Nephron (organoid): ENCODE measurements around the gene MTIF2.

Source experiments
- H3K27ac Mint-ChIP-seq, 3 experiments: 2 replicates each; pipeline ENCODE4 v1.8.0; 2020; ENCODE audit warnings: mixed read lengths in 3 of 3, mild to moderate bottlenecking in 2 of 3, moderate library complexity in 1 of 3
- H3K27me3 Mint-ChIP-seq: 2 replicates; pipeline ENCODE4 v1.8.0; 2021; ENCODE audit warnings: low read depth, mild to moderate bottlenecking, moderate library complexity, mixed read lengths
- H3K36me3 Mint-ChIP-seq: 2 replicates; pipeline ENCODE4 v1.8.0; 2020; ENCODE audit warnings: low read depth, mixed read lengths
- H3K4me1 Mint-ChIP-seq: 2 replicates; pipeline ENCODE4 v1.8.0; 2020; ENCODE audit warnings: mixed read lengths
- H3K4me3 Mint-ChIP-seq, 3 experiments: 2 replicates each; pipeline ENCODE4 v1.8.0; 2020; ENCODE audit warnings: mild to moderate bottlenecking in 3 of 3, mixed read lengths in 3 of 3, moderate library complexity in 2 of 3
- H3K9me3 Mint-ChIP-seq: 2 replicates; pipeline ENCODE4 v1.8.0; 2020; ENCODE audit warnings: mixed read lengths
- CTCF ChIP-seq, 3 experiments: fragments of 200-600 bp; sonication (generic); IDR thresholded peaks; one replicate each; pipeline ENCODE4 v1.5.0; 2021; ENCODE audit warnings: antibody characterized with exemption in 3 of 3; ENCODE audit not compliant: unreplicated experiment in 3 of 3

The MTIF2 gene

GRCh38 chr2:55268907-55269644 lies at the start of gene MTIF2:
TSS of gene MTIF2 (minus strand) at chr2:55269231. CDS start at chr2:55263858, 5,373 bp downstream.
- Mint-ChIP-seq H3K36me3 (peaks cover 5% of the 10 kb centered on the region), H3K27ac (peak within 1 kb of the TSS; percentile 90 to 98 (median 97)), H3K4me3 (peak within 1 kb of the TSS; percentile 92 to 97 (median 97)), H3K9me3 (no peaks in the 10 kb centered on the region), H3K27me3 (no peaks in the 10 kb centered on the region), H3K4me1 (peaks cover 5% of the 10 kb centered on the region)
- no peak for TF ChIP-seq CTCF (IDR thresholded peaks at IDR 0.05; ENCODE audit: unreplicated experiment in 3 of 3)

- no peak overlapping the region for H3K4me3 Mint-ChIP-seq
- peaks cover 61% of the 10 kb centered on the region for H3K36me3 Mint-ChIP-seq
- no peaks in the 10 kb centered on the region for H3K4me1 Mint-ChIP-seq
- no peaks in the 10 kb centered on the region for H3K27me3 Mint-ChIP-seq
- no peak for TF ChIP-seq CTCF (IDR thresholded peaks at IDR 0.05; ENCODE audit: unreplicated experiment in 3 of 3)
- H3K27ac Mint-ChIP-seq: no peak overlapping the region
- H3K9me3 Mint-ChIP-seq: no peaks in the 10 kb centered on the region
Measured at GRCh38 chr2:55314985-55315384, 46.0 kb upstream of the MTIF2 start.

- Mint-ChIP-seq H3K27ac (no peak overlapping the region), H3K4me3 (no peak overlapping the region), H3K4me1 (no peaks in the 10 kb centered on the region), H3K9me3 (no peaks in the 10 kb centered on the region), H3K36me3 (peaks cover 55% of the 10 kb centered on the region), H3K27me3 (no peaks in the 10 kb centered on the region)
- no peak for TF ChIP-seq CTCF (IDR thresholded peaks at IDR 0.05; ENCODE audit: unreplicated experiment in 3 of 3)
Measured at GRCh38 chr2:55311444-55311870, 42.4 kb upstream of the MTIF2 start.

- Mint-ChIP-seq H3K36me3 (peaks cover 49% of the 10 kb centered on the region), H3K27me3 (no peaks in the 10 kb centered on the region), H3K9me3 (no peaks in the 10 kb centered on the region), H3K4me3 (no peak overlapping the region), H3K27ac (no peak overlapping the region), H3K4me1 (no peaks in the 10 kb centered on the region)
- TF ChIP-seq CTCF (IDR thresholded peaks at IDR 0.05; ENCODE audit: unreplicated experiment in 3 of 3): no peak
Measured at GRCh38 chr2:55309446-55309845, 40.4 kb upstream of the MTIF2 start.

- no peaks in the 10 kb centered on the region for H3K27me3 Mint-ChIP-seq
- H3K36me3 Mint-ChIP-seq: peaks cover 25% of the 10 kb centered on the region
- H3K9me3 Mint-ChIP-seq: no peaks in the 10 kb centered on the region
- no peak overlapping the region for H3K4me3 Mint-ChIP-seq
- no peak for TF ChIP-seq CTCF (IDR thresholded peaks at IDR 0.05; ENCODE audit: unreplicated experiment in 3 of 3)
- H3K4me1 Mint-ChIP-seq: no peaks in the 10 kb centered on the region
- no peak overlapping the region for H3K27ac Mint-ChIP-seq
Measured at GRCh38 chr2:55302241-55302640, 33.2 kb upstream of the MTIF2 start.

GRCh38 chr2:55301277-55301676 lies 32.2 kb upstream of the MTIF2 start:
- H3K9me3 Mint-ChIP-seq: no peaks in the 10 kb centered on the region
- no peaks in the 10 kb centered on the region for H3K27me3 Mint-ChIP-seq
- H3K27ac Mint-ChIP-seq: no peak overlapping the region
- no peaks in the 10 kb centered on the region for H3K4me1 Mint-ChIP-seq
- no peak overlapping the region for H3K4me3 Mint-ChIP-seq
- TF ChIP-seq CTCF (IDR thresholded peaks at IDR 0.05; ENCODE audit: unreplicated experiment in 3 of 3): no peak
- H3K36me3 Mint-ChIP-seq: peaks cover 25% of the 10 kb centered on the region
